NK-92 (cell line): ENCODE results near the gene PRKCE.

Source experiments
- DNase-seq: peaks from one replicate; lab custom pipeline; 2025; ENCODE audit not compliant: unreplicated experiment; lab: John Stamatoyannopoulos, UW

The PRKCE gene

DNA sequence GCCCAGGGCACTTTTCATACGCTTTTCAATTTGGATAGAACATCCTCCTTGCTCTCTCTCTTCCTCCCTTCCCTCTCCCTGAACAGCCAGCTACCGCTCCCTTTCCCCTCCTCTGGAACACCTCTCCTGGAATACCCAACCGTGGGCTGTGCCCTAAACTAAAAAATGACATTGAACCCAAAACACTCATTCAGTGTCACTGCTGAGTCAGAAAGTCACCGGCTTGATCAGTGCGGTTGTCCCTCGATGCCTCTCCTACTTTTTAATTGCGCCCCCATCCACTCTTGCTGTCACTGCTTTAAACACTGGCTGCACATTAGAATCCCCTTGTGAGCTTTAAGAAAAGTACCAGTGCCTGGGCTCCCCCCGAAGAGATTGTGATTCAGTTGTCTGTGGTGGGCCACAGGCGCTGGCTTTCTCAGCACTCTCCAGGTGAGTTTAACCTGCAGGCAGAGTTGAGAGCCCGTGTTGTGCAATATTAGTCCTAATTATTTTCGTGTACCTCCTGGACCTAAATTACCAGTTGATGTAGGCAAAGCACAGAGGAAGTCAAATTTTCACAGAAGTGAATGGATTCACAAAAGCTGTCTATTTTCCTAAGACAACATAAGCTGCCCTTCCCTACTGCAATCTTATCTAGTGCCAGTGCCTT is 302.0 kb downstream of the PRKCE start:
- no peak for DNase-seq

DNA sequence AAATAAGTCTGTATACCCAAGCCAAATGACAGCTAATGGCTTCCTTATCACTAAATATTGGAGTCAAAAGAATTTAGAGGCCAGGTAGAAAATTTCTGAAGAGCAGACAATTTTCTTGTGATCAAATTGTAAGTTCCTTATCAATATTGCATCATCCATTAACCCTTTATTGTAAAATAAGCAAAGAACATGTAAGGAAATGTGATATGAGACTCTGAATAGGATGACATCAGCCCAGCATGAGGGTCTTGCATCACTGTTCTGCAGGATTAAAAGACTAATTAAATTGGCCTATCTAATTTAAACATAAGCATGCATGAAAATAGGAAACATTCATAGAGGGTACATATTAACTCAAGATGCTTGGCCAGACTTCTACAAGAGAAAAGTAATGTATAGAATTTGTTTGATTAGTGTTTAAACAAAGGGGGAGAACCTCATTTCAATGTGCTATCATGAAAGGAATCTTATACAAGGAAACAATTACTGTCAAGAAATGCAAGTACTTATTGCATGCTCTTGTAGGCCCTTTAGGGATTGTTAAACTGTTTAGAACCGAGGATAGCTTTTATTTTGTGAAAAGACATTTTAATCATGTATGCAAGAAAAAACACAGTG is 302.9 kb downstream of the PRKCE start:
- DNase-seq: no peak

DNA sequence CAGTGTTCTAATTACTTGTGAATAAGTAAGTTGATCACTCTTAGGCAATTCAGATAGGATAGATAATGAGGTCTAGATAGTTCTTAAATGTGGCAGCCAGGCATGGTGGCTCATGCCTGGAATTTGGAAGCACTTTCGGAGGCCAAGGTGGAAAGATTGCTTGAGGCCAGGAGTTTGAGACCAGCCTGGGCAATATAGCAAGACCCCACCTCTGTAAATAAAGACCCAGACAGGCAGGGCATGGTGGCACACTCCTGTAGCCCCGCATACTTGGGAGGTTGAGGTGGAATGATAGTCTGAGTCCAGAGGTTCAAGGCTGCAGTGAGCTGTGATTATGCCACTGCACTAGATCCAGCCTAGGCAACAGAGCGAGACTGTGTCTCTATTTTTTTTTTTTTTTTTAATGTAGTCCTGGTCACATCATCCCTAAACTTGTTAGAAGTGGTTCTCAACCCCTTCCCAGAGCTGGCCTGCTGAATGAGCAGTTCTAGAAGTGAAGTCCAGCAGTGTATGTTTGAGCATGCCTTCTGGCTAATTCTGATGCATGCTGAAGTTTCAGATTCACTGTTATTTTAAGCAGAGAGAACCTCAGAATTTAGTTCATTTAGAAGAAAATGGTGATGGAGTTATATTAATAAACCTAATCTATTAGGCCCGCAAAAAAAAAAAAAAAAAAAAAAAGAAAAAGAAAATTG is 306.2 kb downstream of the PRKCE start:
- DNase-seq: no peak

DNA sequence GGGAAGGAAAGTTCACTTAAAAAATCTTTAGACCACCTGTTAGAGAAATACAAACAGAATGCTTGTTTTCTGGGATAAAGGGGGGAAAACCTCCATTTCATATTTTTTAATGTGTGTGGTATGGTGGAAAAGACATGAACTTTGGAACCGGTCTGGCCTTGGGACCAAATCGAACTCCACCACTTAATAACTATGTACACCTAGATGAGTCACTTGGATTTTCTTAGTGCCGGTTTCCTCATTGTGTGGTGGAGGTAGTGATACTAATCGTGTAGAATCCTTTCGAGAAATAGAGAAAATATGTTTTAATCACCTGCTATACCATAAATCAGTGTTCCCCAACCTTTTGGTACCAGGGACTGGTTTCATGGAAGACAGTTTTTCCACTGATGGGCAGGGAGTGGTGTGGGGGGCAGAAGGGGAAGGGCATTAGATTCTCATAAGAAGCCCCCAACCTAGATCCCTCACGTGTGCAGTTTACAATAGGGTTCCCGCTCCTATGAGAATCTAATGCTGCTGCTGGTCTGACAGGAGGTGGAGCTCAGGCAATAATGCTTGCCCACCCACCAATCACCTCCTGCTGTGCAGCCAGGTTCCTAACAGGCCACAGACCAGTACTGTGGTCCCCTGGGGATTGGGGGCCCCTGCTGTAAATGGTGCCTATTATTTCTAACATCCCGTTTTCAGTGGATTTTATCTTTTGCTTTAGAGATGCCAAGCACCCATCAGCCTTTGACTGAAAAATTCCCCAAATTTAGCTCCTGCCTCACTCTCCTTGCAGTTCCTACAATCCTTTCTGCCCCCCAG is 308.8 kb downstream of the PRKCE start:
- no peak for DNase-seq

DNA sequence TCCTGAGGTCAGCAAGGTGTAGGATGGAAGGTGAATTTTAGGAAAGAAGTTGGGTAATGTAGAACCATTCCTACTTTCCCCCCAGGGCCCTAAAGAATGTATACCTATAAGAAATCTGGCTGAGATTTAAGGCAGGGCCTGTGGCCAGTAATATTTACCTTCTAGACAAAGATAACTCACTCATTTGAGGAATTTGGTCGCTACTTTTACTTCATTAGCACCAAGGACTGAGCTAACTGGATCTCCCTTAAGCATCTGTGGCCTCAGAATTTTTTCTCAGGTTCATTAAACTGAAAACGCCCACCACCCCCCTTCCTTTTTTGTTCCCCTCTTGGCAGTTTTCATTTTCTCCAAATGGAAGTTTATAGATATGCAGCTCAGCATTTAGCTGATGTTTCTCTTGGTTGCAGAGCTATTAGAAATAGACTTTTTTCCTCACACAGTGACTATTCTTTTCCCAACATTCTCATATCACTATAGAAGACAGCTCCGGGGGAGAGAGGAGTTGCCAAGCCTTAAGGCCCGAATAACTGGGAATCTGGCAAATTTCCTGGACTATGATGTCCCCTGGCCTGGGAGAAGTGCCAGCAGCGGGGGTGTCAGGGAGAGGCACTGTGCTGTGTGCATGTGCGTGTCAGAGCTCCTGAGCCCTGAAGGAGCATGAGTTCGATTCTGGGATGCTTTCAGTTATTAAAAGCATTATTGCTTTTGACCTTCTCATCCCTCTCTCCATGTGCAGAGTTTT is 310.9 kb downstream of the PRKCE start:
- DNase-seq: no peak

DNA sequence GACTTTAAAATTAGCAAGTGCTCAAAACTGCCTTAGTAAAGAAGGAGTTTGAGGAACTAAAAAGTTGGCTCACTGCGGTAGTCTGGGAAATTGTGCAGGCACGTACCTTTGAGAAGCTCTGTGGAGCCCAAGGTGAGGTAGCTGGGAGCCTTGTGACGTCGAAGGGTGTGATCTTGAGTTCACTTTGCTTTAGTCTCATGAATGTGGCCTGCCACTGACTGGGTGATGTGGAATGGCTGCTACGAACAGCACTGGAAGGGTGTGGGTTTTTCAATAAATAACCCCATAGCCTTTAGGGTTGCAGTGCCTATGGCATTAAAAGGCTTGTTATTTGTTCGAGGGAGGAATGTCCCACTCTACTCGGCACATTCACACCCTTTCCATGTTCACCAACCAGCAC is 312.3 kb downstream of the PRKCE start:
- no peak for DNase-seq

DNA sequence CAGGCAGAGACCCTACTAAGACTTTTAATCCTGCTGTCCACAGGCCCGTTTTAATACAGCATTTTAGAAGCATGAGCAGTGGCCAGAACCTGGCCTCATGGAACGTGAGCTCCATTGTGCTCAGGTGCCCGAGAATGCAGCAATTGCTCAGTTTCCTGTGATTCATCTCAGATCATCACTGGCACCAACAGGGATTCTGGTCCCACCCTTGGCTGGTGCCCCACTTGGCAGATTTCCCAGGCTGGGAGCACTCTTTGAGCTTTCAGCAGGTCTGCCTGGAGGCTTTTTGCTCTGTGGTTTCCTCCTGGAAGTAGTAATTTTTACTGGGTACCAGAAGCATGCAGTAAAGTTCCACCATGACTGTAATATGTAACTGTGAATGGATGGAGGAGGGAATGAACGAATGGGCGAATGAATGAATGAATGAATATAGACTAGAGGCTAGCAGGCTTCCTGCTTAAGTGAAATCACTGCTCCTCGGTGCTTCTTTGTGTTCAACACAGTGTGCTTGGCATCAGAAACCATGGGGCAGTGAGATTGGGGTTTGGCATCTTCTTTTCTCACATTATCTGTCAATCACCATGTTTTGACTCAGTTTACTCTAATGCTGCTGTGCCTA is 312.9 kb downstream of the PRKCE start:
- no peak for DNase-seq

DNA sequence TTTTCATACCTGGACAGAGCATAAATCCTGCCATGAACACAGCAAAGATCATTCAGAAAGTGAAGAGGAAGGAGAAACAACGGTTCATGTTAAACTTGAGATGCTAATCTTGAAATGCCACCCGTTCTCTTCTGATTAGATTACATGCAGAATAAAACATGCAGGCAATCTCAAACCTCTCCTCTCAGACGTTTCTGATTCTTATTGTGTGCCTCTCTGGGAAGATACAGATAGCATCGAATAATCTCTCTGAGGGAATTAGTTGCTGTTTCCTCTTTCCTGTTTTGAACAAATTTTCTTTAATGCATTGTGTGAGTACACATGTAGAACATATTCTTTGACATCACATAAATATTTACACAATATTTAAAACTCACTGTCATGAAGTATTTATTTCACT is 313.4 kb downstream of the PRKCE start:
- DNase-seq: no peak

DNA sequence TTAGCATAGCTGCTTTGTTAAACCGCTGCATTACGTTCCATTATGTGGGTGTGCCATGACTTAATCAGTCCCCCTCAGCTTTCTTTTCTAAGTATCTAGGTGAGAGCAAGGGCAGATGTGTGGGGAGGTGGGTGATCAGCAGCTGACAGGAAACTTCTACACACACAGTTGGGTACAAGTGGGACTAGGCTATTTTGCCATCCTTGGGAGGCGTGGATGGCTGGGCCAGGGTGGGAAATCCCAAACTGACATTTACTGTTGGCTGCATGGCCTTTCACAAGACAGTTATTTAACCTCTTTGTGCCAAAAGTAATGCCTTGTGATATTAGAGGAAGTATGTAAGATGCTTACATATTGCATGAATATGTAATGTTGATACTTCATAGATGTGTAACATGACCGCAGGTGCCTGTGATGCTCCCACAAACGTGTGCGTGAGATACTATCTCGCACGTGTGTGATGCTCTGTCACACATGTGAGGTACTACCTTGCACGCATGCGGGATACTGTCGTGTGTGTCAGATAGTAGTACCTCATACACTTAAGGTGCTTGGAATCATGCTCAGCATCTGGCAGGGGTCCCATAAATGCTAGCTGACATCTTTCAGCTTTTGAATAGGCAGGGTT is 314.5 kb downstream of the PRKCE start:
- no peak for DNase-seq

DNA sequence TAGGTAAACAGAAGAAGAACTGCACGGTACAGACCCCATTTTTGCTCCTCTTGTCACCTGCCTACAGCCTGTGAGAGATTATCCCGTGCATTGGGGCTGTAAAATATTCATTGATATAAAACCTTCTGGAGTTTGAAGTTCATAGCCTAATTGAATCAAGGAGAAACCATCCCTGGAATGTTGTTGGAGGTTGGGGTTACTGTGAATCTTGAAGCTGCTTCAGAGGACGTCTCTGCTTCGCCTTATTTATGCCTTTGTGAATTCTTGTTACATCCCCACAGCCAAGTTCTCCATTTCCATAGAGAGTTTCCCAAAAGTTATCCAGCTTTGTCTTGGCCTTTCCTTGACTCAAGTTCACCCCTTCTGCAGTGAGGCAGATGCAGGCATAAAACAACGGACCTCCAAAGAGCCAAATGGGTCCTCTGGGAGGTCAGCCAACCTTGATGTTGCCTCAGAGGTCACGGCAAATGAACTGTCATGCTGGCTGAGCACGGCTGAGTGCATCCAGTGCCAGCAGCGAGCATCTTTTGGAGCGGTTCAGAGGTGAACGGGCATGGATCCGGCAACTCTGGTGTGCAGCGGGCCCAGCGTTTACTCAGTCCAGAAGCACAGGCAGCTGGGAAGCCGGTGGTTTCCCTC is 317.6 kb downstream of the PRKCE start:
- no peak for DNase-seq

DNA sequence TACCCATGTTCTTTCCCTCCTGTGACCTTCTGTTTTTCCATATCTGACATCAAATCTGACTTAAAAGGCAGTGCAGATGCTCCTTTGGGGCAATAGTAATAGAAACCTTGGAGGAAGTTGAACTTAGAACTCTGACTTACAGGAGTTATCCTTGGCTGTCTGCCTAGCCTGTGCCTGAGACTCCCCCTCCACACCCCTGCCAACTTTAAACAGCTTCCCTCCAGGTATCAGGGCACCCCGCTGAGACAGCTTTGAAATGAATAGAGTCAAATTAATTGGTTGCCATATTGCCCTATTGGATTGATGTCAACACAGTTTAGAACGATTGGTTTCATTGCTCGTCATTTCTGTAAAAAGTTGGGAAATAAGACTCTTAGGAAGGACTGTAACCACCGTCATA is 322.0 kb downstream of the PRKCE start:
- no peak for DNase-seq

DNA sequence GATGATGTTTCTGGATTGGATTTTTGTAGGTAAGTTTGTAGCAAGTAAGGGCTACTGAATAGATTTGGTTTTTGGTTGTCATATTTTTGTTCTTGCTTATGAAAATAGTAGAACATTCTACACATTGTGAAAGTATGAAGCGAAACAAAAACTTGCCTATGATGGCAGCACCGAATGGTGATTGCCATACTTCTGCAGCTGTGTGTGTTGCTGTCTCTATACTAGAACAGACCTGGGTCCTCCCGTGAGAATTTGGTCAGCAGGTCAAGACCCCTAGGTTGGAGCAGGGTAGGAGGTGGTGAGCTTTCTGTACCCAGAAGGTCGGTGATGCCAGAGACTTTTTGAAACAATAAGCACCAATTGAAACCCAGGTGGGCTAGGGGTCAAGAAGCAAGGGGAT is 322.6 kb downstream of the PRKCE start:
- no peak for DNase-seq

DNA sequence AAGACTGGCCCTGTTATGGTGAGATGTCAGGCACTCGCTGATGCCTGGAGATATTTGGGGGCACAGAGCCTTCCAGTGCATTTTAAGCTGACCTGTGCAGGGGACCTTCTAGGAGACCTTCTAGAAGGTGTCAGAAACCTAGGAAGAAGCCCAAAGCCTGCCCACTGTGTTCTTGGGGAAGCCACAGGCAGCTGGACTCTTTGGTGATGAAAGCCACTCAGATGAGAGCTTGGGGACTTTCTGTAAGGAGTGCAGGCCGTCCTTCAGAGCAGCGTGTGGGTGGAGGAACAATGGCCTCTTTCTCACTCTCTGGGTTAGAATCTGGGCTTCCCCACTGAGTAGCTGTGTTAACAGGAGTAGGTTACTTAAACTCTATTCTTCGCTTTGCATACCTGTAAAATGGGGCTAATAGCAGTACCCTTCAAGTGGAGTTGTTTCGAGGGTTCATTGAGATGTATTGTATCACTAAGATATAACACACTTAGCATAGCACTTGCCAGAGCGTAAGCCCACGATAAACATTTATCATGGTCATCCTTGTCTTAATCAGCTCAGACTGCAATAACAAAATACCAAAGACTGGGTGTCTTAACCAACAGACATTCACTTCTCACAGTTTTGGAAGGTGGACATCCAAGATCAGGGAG is 323.4 kb downstream of the PRKCE start:
- DNase-seq: no peak

DNA sequence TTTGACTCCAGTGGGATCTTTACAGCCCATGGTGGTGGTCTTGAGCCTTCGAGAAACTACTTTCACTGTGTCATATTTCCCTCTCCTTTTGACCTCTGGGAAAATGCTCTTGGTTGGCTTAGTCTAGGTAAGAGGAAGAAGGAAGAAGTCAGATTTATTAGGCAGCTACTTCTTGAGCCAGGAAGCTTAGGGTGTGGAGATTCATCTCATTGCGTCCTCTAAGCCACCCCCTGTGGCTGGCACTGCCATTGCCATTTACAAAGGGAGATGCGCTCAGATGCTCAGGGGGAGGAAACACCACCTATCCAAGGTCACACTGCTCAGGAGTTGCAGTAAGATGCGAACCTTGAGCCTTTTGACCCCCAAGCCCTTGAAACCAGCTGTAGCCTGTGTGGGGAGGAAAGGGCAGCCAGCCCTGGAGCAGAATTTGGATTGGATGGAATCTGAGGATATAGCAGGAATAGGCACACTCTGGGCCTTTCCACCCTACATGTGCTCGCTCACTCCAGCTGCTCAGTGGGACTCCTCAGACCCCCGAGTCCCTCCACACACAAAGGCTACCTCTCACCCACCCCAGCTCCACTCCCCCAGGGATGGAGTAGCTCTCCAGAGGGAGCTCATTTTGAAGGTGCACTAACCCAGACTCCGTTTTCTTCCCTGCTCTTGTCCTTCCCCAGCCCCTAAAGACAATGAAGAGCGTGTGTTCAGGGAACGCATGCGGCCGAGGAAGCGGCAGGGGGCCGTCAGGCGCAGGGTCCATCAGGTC is 324.5 kb downstream of the PRKCE start:
- DNase-seq: no peak

DNA sequence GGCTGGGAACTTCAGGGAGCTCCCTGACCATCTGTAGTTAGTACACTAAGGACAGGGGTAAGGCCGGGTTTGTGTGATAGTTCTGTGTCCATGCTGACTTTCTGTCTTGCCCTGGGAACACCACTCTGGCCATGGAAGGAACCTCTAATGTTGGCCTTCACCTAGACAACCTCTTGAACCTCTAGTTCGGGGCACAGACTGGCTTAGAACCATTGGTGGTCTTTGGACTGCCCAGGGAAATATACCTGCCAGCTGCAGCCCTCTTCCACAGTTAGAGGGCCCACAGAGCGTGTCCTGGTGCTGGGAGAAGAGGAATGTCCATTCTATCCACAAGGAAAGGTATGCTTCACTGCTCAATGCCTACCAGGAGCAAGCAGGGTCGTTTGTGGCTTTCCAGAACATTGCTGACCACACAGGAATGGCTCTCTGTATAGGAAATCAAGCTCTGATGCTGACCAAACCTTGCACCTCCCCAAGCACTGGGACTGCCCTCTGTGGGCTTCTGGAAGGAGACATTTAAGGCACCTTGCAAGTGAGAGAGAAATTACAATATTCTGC is 326.9 kb downstream of the PRKCE start:
- DNase-seq: no peak

DNA sequence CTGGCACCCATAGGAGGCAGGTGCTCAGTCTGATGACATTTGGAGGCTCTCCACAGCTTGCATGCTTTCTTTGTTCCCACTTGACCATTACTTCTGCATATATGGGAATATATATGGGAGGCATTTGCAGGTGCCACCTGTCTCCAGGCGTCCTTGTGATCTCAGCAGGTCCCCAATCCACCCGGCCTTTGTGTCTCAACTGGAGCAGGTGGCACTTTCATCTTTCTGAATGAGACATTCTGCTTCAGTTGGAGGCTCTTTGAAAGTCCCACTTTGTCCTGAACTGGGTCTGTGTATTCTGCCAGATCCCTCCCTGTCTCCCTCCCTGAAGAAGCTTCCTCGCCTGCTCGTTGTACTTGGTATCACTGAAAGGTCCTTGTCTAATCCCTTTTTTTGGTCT is 327.6 kb downstream of the PRKCE start:
- no peak for DNase-seq

DNA sequence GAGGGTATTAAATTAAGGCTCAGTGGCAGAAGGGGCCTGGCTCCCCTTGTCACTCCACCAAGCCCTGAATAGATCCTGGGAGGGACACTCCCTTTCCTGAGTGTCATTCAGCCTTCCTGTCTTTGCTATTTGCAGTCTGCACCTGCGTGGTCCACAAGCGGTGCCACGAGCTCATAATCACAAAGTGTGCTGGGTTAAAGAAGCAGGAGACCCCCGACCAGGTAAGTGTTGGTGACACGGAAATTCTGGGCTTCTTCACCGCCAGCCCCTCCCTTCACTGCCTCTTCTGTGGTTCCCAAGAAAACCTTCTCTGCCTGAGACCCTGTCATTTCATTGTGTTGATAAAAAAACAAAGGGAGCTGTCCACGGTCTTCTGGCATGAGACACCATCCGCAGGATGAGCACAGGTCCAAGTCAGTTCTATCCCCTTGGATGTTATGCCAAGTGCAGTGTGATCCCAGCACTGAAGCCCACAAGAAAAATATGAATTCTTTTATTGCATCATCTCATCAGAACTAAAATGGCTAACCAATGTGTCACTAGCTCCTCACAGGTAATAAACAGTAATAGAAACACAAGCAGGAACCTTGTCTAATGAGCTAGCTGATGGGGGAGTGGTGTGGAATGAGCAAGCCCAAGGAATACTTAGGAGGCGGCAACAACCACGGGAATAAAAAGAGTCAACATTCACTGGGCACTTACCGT is 328.8 kb downstream of the PRKCE start:
- DNase-seq: no peak
